Measurements from ENCODE around the gene ATP8A2.

DNA sequence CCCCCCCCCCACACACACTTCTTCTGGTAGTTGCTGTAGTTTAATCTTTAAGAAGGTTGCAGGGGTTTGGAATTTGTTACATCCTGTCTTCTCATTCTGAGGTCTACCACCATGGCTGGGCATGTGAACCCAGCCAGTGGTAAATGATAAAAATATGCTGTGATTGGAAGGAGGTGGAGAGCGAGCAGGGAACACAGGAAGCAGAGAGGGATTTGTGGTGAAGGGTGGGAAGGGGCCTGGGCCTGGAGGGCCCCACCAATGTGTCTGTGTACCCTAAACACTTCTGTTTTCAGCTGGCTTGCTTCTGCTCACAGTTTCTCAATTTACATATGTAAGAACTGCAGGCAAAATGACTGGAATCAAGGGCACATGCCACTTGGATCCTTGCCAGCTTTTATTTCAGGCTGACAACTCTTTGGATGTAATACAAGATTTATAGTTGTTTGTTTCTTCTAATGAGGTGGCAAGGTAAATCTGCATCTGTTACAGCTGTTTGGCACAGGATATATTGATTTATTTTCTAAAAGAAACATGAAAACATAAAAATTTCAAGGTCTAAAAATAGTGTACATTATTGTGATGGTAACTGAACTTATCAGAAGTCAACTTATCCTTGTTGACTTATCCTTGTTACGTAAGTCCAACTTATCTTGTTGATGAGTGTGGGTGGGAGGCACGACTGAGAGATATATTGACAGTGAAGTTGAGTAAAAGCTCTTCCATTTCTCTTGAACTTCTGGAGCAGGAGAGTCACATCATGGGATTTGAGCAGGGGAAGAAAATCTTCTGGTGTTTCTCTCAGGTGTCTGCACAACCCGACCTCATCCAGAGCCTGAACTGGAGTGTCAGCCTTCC lies 366.8 kb downstream of the ATP8A2 start:
- no peak for TF ChIP-seq POLR2A (IDR thresholded peaks at IDR 0.05)
- TF ChIP-seq, protein P1, sequence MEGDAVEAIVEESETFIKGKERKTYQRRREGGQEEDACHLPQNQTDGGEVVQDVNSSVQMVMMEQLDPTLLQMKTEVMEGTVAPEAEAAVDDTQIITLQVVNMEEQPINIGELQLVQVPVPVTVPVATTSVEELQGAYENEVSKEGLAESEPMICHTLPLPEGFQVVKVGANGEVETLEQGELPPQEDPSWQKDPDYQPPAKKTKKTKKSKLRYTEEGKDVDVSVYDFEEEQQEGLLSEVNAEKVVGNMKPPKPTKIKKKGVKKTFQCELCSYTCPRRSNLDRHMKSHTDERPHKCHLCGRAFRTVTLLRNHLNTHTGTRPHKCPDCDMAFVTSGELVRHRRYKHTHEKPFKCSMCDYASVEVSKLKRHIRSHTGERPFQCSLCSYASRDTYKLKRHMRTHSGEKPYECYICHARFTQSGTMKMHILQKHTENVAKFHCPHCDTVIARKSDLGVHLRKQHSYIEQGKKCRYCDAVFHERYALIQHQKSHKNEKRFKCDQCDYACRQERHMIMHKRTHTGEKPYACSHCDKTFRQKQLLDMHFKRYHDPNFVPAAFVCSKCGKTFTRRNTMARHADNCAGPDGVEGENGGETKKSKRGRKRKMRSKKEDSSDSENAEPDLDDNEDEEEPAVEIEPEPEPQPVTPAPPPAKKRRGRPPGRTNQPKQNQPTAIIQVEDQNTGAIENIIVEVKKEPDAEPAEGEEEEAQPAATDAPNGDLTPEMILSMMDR (IDR thresholded peaks at IDR 0.05), result no peak
